ENCODE results near the gene UGT3A2. TPM values are rescaled to one million over a fixed set of nuclear protein-coding genes. Genes with fewer than 3 reads are reported as not detected.

UGT3A2 gene
- total RNA-seq, 1 donor from 2014 or later = 0.86 TPM

DNA sequence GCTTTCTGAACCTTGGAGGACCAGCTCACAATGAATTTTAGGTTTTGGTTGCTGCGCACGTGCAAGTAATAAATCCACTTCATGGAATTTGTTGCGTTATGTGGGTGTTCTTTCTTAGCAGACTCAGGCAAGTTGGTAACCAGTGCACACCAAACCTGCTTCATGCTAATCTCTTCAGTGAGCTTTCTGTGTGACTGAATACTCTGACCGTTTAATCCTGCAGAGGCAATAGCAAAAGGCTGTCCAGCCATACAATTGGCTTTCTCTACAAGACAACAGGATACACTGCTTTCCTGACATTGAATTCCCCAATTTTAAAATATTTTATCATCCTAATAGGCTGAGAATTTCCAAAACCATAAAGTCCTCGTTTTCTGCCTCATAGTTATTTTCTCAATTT, 10.3 kb downstream of the UGT3A2 start:
- H3K36me3 Mint-ChIP-seq (ENCODE audit: low read depth, unreplicated experiment) = no peaks in the 10 kb centered on the region
- H4K20me1 ChIP-seq (ENCODE audit: insufficient read depth, low read length) = no peaks in the 10 kb centered on the region
- no peaks in the 10 kb centered on the region for H3K27me3 ChIP-seq (ENCODE audit: insufficient read depth, low read length)
- no peak overlapping the region for H3K4me2 ChIP-seq (ENCODE audit: low read length)
- H3K4me1 ChIP-seq (ENCODE audit: insufficient read depth, low read length) = no peaks in the 10 kb centered on the region
- H3K27ac ChIP-seq (ENCODE audit: low read depth, low read length) = no peak overlapping the region
- H3K27ac Mint-ChIP-seq (ENCODE audit: unreplicated experiment) = no peak overlapping the region
- no peak overlapping the region for H3K9ac ChIP-seq (ENCODE audit: low read length)
- no peaks in the 10 kb centered on the region for H3K79me2 ChIP-seq (ENCODE audit: insufficient read depth, low read length)
- no peak overlapping the region for H3K4me3 ChIP-seq (ENCODE audit: insufficient read depth, low read depth, low read length)
- H3K36me3 ChIP-seq (ENCODE audit: insufficient read depth, low read length) = no peaks in the 10 kb centered on the region
- no peaks in the 10 kb centered on the region for H3K27me3 Mint-ChIP-seq (ENCODE audit: low read depth, unreplicated experiment)
- DNase-seq (ENCODE audit: low read depth) = no peak
- H3K4me1 Mint-ChIP-seq (ENCODE audit: low read depth, unreplicated experiment) = peaks cover 7% of the 10 kb centered on the region
- no peaks in the 10 kb centered on the region for H3K9me3 ChIP-seq (ENCODE audit: insufficient read depth, low read depth, low read length)
- no peak overlapping the region for H2AFZ ChIP-seq (ENCODE audit: low read depth, low read length)
- H3K4me3 Mint-ChIP-seq (ENCODE audit: unreplicated experiment) = no peak overlapping the region
- FAIRE-seq = no peak
- TF ChIP-seq EZH2 (IDR thresholded peaks at IDR 0.05; ENCODE audit: insufficient read depth, low read length) (no peak), CTCF (IDR thresholded peaks at IDR 0.05; ENCODE audit: insufficient read depth, low read depth, low read length) (no peak)
- H3K9me3 Mint-ChIP-seq (ENCODE audit: unreplicated experiment) = no peaks in the 10 kb centered on the region

- no peak overlapping the region for H3K9ac ChIP-seq (ENCODE audit: low read length)
- no peaks in the 10 kb centered on the region for H3K4me1 ChIP-seq (ENCODE audit: insufficient read depth, low read length)
- Mint-ChIP-seq H3K9me3 (ENCODE audit: unreplicated experiment) (no peaks in the 10 kb centered on the region), H3K27me3 (ENCODE audit: low read depth, unreplicated experiment) (no peaks in the 10 kb centered on the region), H3K27ac (ENCODE audit: unreplicated experiment) (no peak overlapping the region), H3K4me3 (ENCODE audit: unreplicated experiment) (no peak overlapping the region), H3K4me1 (ENCODE audit: low read depth, unreplicated experiment) (peaks cover 7% of the 10 kb centered on the region), H3K36me3 (ENCODE audit: low read depth, unreplicated experiment) (no peaks in the 10 kb centered on the region)
- no peak overlapping the region for H3K4me3 ChIP-seq (ENCODE audit: insufficient read depth, low read depth, low read length)
- H3K27ac ChIP-seq (ENCODE audit: low read depth, low read length) = no peak overlapping the region
- DNase-seq (ENCODE audit: low read depth) (no peak), FAIRE-seq (no peak)
- H3K9me3 ChIP-seq (ENCODE audit: insufficient read depth, low read depth, low read length) = no peaks in the 10 kb centered on the region
- no peak overlapping the region for H2AFZ ChIP-seq (ENCODE audit: low read depth, low read length)
- no peak for TF ChIP-seq CTCF (IDR thresholded peaks at IDR 0.05; ENCODE audit: insufficient read depth, low read depth, low read length)
- no peak for TF ChIP-seq EZH2 (IDR thresholded peaks at IDR 0.05; ENCODE audit: insufficient read depth, low read length)
- H3K27me3 ChIP-seq (ENCODE audit: insufficient read depth, low read length) = no peaks in the 10 kb centered on the region
- H3K4me2 ChIP-seq (ENCODE audit: low read length) = no peak overlapping the region
- no peaks in the 10 kb centered on the region for H3K79me2 ChIP-seq (ENCODE audit: insufficient read depth, low read length)
- H4K20me1 ChIP-seq (ENCODE audit: insufficient read depth, low read length) = no peaks in the 10 kb centered on the region
- no peaks in the 10 kb centered on the region for H3K36me3 ChIP-seq (ENCODE audit: insufficient read depth, low read length)
Measured at GRCh38 chr5:36055984-36056383, 10.7 kb downstream of the UGT3A2 start.

DNA sequence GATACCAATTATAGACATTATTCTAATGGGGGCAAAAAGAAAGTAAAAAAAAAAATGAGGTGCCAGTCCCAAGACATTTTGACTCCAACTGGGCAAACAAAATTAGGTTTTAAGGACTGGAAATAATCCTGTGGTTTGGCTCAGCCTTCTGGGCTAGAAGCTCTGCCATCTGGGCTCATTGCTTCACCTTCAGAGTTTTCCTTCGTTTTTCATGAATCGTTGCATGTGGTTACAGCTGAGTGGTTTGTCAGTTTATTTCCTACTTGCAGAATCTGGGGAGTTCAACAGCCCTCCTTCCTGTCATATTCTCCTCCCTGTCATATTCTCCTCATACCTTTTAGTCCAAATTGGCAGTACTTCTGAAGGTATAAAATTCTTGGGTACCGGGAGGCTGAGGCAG, 12.0 kb downstream of the UGT3A2 start:
- no peak overlapping the region for H3K4me2 ChIP-seq (ENCODE audit: low read length)
- H3K9me3 Mint-ChIP-seq (ENCODE audit: unreplicated experiment) = no peaks in the 10 kb centered on the region
- H4K20me1 ChIP-seq (ENCODE audit: insufficient read depth, low read length) = no peaks in the 10 kb centered on the region
- TF ChIP-seq CTCF (IDR thresholded peaks at IDR 0.05; ENCODE audit: insufficient read depth, low read depth, low read length) (no peak), EZH2 (IDR thresholded peaks at IDR 0.05; ENCODE audit: insufficient read depth, low read length) (no peak)
- no peaks in the 10 kb centered on the region for H3K36me3 Mint-ChIP-seq (ENCODE audit: low read depth, unreplicated experiment)
- H3K4me3 ChIP-seq (ENCODE audit: insufficient read depth, low read depth, low read length) = no peak overlapping the region
- H2AFZ ChIP-seq (ENCODE audit: low read depth, low read length) = no peak overlapping the region
- no peak overlapping the region for H3K27ac Mint-ChIP-seq (ENCODE audit: unreplicated experiment)
- no peaks in the 10 kb centered on the region for H3K79me2 ChIP-seq (ENCODE audit: insufficient read depth, low read length)
- no peak overlapping the region for H3K4me3 Mint-ChIP-seq (ENCODE audit: unreplicated experiment)
- no peaks in the 10 kb centered on the region for H3K9me3 ChIP-seq (ENCODE audit: insufficient read depth, low read depth, low read length)
- no peak overlapping the region for H3K27ac ChIP-seq (ENCODE audit: low read depth, low read length)
- H3K4me1 Mint-ChIP-seq (ENCODE audit: low read depth, unreplicated experiment) = peaks cover 5% of the 10 kb centered on the region
- DNase-seq (ENCODE audit: low read depth) = no peak
- no peak overlapping the region for H3K9ac ChIP-seq (ENCODE audit: low read length)
- H3K27me3 Mint-ChIP-seq (ENCODE audit: low read depth, unreplicated experiment) = no peaks in the 10 kb centered on the region
- FAIRE-seq = no peak
- H3K36me3 ChIP-seq (ENCODE audit: insufficient read depth, low read length) = no peaks in the 10 kb centered on the region
- no peaks in the 10 kb centered on the region for H3K27me3 ChIP-seq (ENCODE audit: insufficient read depth, low read length)
- H3K4me1 ChIP-seq (ENCODE audit: insufficient read depth, low read length) = no peaks in the 10 kb centered on the region
